Fibroblast of the aortic adventitia (primary cell): ENCODE results near the gene CREB5. TPM values are rescaled to one million over a fixed set of nuclear protein-coding genes. Genes with fewer than 3 reads are reported as not detected.
A peak's percentile ranks its signal among the peaks of the same experiment; 100 is the strongest.

ENCODE experiments used
- DNase-seq: peaks from one replicate; pipeline ENCODE4 v3.0.0-alpha.2; 2010; ENCODE audit warnings: low read depth
- H3K4me3 ChIP-seq: 2 replicates; pipeline ENCODE4 v1.5.1; 2011; ENCODE audit warnings: low read depth, mild to moderate bottlenecking, control low read depth, low read length, moderate library complexity
- total RNA-seq: library from RNA; depleted of rRNA; stranded (reverse); fragments of >200 nt; gene quantifications from 2 replicates; pipeline ENCODE4 v1.2.3, GENCODE V29; 2012; ENCODE audit warnings: low replicate concordance
- TF ChIP-seq, protein P1 (sequence below): IDR thresholded peaks from 2 replicates; pipeline ENCODE4 v1.5.1; 2011; ENCODE audit warnings: mild to moderate bottlenecking, low read length, control low read depth, inconsistent platforms; ENCODE audit not compliant: insufficient read depth

Gene CREB5
- total RNA-seq, 1 donor, result 5.2 TPM

DNA sequence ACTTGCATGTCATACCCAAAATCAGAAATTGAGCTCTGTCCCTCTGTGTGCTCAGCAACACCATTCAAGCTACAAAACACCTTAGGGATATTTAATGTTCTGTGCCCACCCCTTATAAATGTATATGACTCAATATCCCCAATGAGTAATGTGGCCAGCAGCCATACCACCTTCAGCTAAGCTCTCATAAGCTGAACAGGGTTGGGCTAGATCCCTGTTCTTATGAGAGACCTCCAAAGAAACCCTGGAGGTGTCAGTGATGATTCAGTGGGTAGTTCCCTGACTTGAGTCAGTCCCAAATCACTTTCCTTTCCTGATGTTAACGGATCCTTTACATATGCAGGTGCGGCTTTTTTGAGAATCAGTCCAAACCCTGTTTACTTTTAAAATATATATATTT lies 253.8 kb downstream of the CREB5 start:
- no peak overlapping the region for H3K4me3 ChIP-seq
- DNase-seq, result peak; percentile 17
- TF ChIP-seq, protein P1, sequence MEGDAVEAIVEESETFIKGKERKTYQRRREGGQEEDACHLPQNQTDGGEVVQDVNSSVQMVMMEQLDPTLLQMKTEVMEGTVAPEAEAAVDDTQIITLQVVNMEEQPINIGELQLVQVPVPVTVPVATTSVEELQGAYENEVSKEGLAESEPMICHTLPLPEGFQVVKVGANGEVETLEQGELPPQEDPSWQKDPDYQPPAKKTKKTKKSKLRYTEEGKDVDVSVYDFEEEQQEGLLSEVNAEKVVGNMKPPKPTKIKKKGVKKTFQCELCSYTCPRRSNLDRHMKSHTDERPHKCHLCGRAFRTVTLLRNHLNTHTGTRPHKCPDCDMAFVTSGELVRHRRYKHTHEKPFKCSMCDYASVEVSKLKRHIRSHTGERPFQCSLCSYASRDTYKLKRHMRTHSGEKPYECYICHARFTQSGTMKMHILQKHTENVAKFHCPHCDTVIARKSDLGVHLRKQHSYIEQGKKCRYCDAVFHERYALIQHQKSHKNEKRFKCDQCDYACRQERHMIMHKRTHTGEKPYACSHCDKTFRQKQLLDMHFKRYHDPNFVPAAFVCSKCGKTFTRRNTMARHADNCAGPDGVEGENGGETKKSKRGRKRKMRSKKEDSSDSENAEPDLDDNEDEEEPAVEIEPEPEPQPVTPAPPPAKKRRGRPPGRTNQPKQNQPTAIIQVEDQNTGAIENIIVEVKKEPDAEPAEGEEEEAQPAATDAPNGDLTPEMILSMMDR, result no peak

DNA sequence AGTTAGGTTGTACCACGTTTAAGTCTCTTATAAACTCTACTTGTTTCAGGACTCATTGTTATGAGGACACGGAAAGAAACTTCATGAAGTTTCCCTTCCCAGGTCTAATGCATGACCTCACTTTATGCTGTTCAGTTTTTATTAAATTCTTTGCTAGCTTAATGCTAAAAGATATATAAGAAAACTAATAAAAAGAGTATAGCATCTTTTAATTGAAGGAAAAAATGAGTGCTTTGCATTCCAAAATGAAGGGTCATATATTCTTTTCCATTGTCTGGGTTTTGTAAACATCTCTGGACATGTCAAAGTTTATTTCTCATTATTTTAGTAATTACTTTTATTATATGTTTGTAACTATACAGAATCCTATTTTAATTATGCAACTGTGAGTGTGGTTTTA lies 255.8 kb downstream of the CREB5 start:
- no peak overlapping the region for H3K4me3 ChIP-seq
- TF ChIP-seq, protein P1, result no peak
- no peak for DNase-seq

GRCh38 chr7:28669330-28669729 lies 257.0 kb downstream of the CREB5 start:
- TF ChIP-seq, protein P1, result no peak
- H3K4me3 ChIP-seq, result no peak overlapping the region
- no peak for DNase-seq

GRCh38 chr7:28671526-28671925 lies 259.2 kb downstream of the CREB5 start:
- TF ChIP-seq, protein P1, result no peak
- no peak for DNase-seq
- H3K4me3 ChIP-seq, result no peak overlapping the region

DNA sequence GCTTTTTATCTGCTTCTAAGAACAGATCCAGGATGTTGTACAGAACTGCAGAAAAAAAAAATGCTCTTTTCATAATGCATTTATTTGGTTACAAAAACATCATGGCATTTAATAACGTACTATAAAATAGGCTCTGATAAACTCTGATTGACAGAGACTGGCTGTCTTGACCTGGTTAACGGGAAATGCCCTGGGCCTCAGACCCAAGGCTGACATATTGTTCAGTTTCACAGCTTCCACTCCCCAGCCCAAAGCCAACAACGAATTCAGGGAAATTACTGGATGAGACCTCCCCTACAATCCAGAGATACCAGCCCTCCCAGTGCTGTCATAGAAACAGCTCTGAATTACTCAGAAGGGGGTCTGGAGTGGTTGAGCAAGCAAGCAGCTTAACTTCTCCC lies 260.1 kb downstream of the CREB5 start:
- TF ChIP-seq, protein P1, result no peak
- DNase-seq, result no peak
- H3K4me3 ChIP-seq, result no peak overlapping the region

DNA sequence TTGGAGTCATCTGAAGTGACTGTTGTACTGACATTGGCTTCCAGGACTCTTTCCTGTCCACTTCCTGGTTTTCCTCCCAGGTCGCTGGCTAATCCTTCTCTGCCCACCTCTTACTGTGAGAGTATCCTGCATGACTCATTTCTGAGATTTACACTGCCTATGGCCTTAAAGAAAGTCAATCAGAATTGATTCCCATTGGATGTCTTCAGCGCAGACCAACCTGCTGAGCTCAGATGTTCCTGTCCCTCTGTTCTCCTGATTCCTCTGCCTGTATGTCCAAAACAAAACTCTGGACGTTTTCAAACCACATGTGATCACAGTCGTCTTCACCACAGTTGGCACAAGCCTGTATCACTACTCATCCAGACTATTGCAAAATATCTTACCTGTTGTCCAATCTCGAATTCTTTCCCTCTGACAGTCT lies 262.1 kb downstream of the CREB5 start:
- TF ChIP-seq, protein P1, result no peak
- no peak overlapping the region for H3K4me3 ChIP-seq
- no peak for DNase-seq

GRCh38 chr7:28675429-28675828 lies 263.1 kb downstream of the CREB5 start:
- TF ChIP-seq, protein P1, result no peak
- H3K4me3 ChIP-seq, result no peak overlapping the region
- no peak for DNase-seq
